Neural progenitor cell (in vitro differentiated cells): Measurements from ENCODE around the gene ACSS3. TPM values are rescaled to one million over a fixed set of nuclear protein-coding genes. Genes with fewer than 3 reads are reported as not detected.

Experiments used
- DNase-seq: peaks from one replicate; pipeline ENCODE4 v3.0.0-alpha.2; 2016; ENCODE audit warnings: low spot score
- H2AFZ ChIP-seq: fragments of 200-600 bp; sonication (generic); replicated peaks from 2 replicates; pipeline ENCODE4 v1.6.1; 2016; ENCODE audit warnings: antibody characterized with exemption
- H3F3A ChIP-seq: fragments of 200-600 bp; sonication (generic); 2 replicates; pipeline ENCODE4 v1.6.1; 2016; ENCODE audit warnings: antibody characterized with exemption, low read depth
- H3K27ac ChIP-seq: fragments of 200-600 bp; sonication (generic); 2 replicates; pipeline ENCODE4 v1.5.1; 2016; ENCODE audit warnings: mild to moderate bottlenecking
- H3K27me3 ChIP-seq: fragments of 200-600 bp; sonication (generic); 2 replicates; pipeline ENCODE4 v1.6.1; 2016; ENCODE audit warnings: mild to moderate bottlenecking, moderate library complexity
- H3K36me3 ChIP-seq: fragments of 200-600 bp; sonication (generic); 2 replicates; pipeline ENCODE4 v1.5.1; 2016
- H3K4me1 ChIP-seq: fragments of 200-600 bp; sonication (generic); 2 replicates; pipeline ENCODE4 v1.6.1; 2016; ENCODE audit warnings: mixed run types
- H3K4me2 ChIP-seq: fragments of 200-600 bp; sonication (generic); 2 replicates; pipeline ENCODE4 v1.6.1; 2016
- H3K4me3 ChIP-seq: fragments of 200-600 bp; sonication (generic); 2 replicates; pipeline ENCODE4 v1.5.1; 2016
- H3K79me2 ChIP-seq: fragments of 200-600 bp; sonication (generic); 2 replicates; pipeline ENCODE4 v1.6.1; 2016; ENCODE audit warnings: low read depth
- H3K9ac ChIP-seq: fragments of 200-600 bp; sonication (generic); 2 replicates; pipeline ENCODE4 v1.6.1; 2016
- H3K9me3 ChIP-seq: fragments of 200-600 bp; sonication (generic); 2 replicates; pipeline ENCODE4 v1.5.1; 2016; ENCODE audit warnings: low read depth
- H4K20me1 ChIP-seq: fragments of 200-600 bp; sonication (generic); 2 replicates; pipeline ENCODE4 v1.6.1; 2016; ENCODE audit warnings: low read depth
- H3K27ac Mint-ChIP-seq: 3 replicates; pipeline ENCODE4 v1.8.0; 2021; ENCODE audit warnings: mixed read lengths
- H3K27me3 Mint-ChIP-seq: 2 replicates; pipeline ENCODE4 v1.8.0; 2022; ENCODE audit warnings: low read depth, mild to moderate bottlenecking, inconsistent platforms, moderate library complexity, mixed read lengths; ENCODE audit not compliant: insufficient read depth
- H3K36me3 Mint-ChIP-seq: 3 replicates; pipeline ENCODE4 v1.8.0; 2021; ENCODE audit warnings: mixed read lengths
- H3K4me1 Mint-ChIP-seq: 3 replicates; pipeline ENCODE4 v1.8.0; 2021; ENCODE audit warnings: mixed read lengths
- H3K4me3 Mint-ChIP-seq: 3 replicates; pipeline ENCODE4 v1.8.0; 2021; ENCODE audit warnings: mild to moderate bottlenecking, moderate library complexity, mixed read lengths
- H3K9me3 Mint-ChIP-seq: 3 replicates; pipeline ENCODE4 v1.8.0; 2020; ENCODE audit warnings: mixed read lengths
- EZH2 ChIP-seq: fragments of 200-600 bp; sonication (generic); IDR thresholded peaks from 2 replicates; pipeline ENCODE4 v1.6.1; 2017; ENCODE audit warnings: antibody characterized with exemption, mild to moderate bottlenecking, moderate library complexity
- EZH2phosphoT487 ChIP-seq: fragments of 200-600 bp; sonication (generic); IDR thresholded peaks from 2 replicates; pipeline ENCODE4 v1.6.1; 2017; ENCODE audit warnings: antibody characterized with exemption
- total RNA-seq: library from RNA; depleted of rRNA; stranded (reverse); fragments of >200 nt; gene quantifications from 2 replicates; pipeline ENCODE4 v1.2.3, GENCODE V29; 2015; ENCODE audit warnings: low replicate concordance
- TF ChIP-seq, protein P1 (sequence below): fragments of 200-600 bp; sonication (generic); IDR thresholded peaks from 2 replicates; pipeline ENCODE4 v1.5.1; 2017; ENCODE audit warnings: antibody characterized with exemption, mild to moderate bottlenecking

Gene ACSS3
- total RNA-seq, 1 donor from 2014 or later, result 26.5 TPM

DNA sequence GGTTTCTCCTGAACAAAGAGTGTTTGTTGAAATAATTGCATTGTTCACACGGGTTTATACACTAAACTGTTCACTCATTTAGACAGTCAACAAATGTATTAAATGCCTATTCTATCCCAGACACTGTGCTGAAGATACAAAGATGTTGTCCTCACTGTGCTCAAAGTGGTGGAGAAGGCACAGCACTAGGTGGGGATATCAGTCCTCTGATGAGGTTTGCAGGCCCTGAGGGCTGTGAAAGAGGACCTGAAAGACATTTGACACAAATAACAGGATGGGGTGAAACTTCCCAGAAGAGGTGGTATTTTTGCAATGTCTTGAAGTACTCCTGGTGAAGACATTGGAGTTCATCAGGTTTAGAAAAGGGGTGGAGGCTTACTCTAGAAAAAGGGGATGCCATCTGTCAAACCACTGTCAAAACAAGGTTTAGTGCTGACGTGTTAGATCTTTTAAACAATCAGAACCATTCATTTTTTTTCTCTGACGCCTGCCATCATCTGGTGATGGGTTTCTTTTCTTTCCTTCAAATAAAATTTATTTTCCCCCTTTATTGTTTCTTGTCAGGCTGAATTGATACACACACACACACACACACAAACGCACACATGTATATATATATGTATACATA lies 69.5 kb downstream of the ACSS3 start:
- Histone ChIP-seq H3K4me2 (no peak overlapping the region), H3K9me3 (no peaks in the 10 kb centered on the region), H3K4me3 (no peak overlapping the region), H3K9ac (no peak overlapping the region), H4K20me1 (no peaks in the 10 kb centered on the region), H3K4me1 (no peaks in the 10 kb centered on the region), H3K36me3 (no peaks in the 10 kb centered on the region), H3K27ac (no peak overlapping the region), H3F3A (no peaks in the 10 kb centered on the region), H3K79me2 (no peaks in the 10 kb centered on the region), H3K27me3 (no peaks in the 10 kb centered on the region), H2AFZ (no peak overlapping the region)
- Mint-ChIP-seq H3K9me3 (no peaks in the 10 kb centered on the region), H3K27ac (no peak overlapping the region), H3K4me1 (peaks cover 17% of the 10 kb centered on the region), H3K4me3 (no peak overlapping the region), H3K36me3 (no peaks in the 10 kb centered on the region), H3K27me3 (peaks cover 4% of the 10 kb centered on the region)
- no peak for DNase-seq
- no peak for TF ChIP-seq EZH2phosphoT487
- TF ChIP-seq, protein P1, sequence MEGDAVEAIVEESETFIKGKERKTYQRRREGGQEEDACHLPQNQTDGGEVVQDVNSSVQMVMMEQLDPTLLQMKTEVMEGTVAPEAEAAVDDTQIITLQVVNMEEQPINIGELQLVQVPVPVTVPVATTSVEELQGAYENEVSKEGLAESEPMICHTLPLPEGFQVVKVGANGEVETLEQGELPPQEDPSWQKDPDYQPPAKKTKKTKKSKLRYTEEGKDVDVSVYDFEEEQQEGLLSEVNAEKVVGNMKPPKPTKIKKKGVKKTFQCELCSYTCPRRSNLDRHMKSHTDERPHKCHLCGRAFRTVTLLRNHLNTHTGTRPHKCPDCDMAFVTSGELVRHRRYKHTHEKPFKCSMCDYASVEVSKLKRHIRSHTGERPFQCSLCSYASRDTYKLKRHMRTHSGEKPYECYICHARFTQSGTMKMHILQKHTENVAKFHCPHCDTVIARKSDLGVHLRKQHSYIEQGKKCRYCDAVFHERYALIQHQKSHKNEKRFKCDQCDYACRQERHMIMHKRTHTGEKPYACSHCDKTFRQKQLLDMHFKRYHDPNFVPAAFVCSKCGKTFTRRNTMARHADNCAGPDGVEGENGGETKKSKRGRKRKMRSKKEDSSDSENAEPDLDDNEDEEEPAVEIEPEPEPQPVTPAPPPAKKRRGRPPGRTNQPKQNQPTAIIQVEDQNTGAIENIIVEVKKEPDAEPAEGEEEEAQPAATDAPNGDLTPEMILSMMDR, result no peak
- no peak for TF ChIP-seq EZH2

DNA sequence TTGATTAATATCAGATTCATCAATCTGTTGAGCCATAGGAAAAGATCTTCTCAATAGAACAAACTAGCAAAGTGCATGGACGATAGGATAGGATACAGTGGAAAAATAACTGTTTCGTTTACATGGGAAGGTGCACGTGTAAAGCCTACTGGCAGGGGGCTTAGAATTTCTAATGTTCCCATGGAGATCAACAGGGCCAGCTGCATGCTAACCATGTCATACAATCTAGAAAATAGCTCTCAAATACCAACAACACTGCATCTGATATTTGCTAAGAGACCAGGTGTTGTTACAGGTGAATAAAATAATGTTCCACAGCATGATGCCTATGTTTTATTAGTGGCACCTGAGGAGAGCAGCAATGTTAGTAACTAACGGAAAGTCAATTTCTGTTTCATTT lies 72.5 kb downstream of the ACSS3 start:
- no peak overlapping the region for H3K27ac Mint-ChIP-seq

DNA sequence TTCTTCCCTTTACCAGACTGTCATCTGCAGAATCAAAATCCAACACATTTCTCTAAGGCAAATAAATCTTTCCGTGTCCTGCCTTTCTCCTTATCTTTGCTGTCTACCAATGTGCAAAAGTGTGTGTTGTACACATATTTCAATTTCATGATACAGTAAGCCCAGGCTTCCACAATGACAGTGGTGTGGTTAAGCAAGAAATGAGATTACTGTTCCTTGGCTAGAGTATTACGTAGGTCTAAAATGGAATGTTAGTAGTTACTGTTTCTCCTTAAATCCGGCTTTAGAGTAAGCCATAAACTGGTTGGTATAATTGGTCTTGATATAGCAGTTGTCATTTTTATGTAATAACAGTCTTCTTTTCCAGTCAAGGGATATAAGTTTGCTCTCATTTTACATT lies 82.0 kb downstream of the ACSS3 start:
- H3K4me3 ChIP-seq, result no peak overlapping the region
- no peak overlapping the region for H3K27ac Mint-ChIP-seq
- no peaks in the 10 kb centered on the region for H3K4me1 Mint-ChIP-seq
- DNase-seq, result no peak
- no peaks in the 10 kb centered on the region for H3K27me3 ChIP-seq
- no peaks in the 10 kb centered on the region for H3K9me3 Mint-ChIP-seq
- H3K36me3 ChIP-seq, result no peaks in the 10 kb centered on the region
- H3K4me3 Mint-ChIP-seq, result no peak overlapping the region
- no peak overlapping the region for H3K9ac ChIP-seq
- H3K79me2 ChIP-seq, result no peaks in the 10 kb centered on the region
- no peaks in the 10 kb centered on the region for H3K27me3 Mint-ChIP-seq
- H3K4me1 ChIP-seq, result no peaks in the 10 kb centered on the region
- H3K9me3 ChIP-seq, result no peaks in the 10 kb centered on the region
- H3F3A ChIP-seq, result no peaks in the 10 kb centered on the region
- H3K36me3 Mint-ChIP-seq, result no peaks in the 10 kb centered on the region
- H3K27ac ChIP-seq, result no peak overlapping the region
- TF ChIP-seq EZH2, result no peak
- TF ChIP-seq, protein P1, result no peak
- no peak for TF ChIP-seq EZH2phosphoT487
- no peaks in the 10 kb centered on the region for H4K20me1 ChIP-seq
- no peak overlapping the region for H2AFZ ChIP-seq
- no peak overlapping the region for H3K4me2 ChIP-seq

More for the DNA sequence above, 72.5 kb downstream of the ACSS3 start:
- DNase-seq, result no peak
- Histone ChIP-seq H3K4me1 (no peaks in the 10 kb centered on the region), H3K36me3 (no peaks in the 10 kb centered on the region), H3F3A (no peaks in the 10 kb centered on the region), H3K27me3 (no peaks in the 10 kb centered on the region), H3K9ac (no peak overlapping the region), H3K79me2 (no peaks in the 10 kb centered on the region), H3K4me2 (no peak overlapping the region), H2AFZ (no peak overlapping the region), H3K4me3 (no peak overlapping the region), H3K9me3 (no peaks in the 10 kb centered on the region), H3K27ac (no peak overlapping the region), H4K20me1 (no peaks in the 10 kb centered on the region)
- Mint-ChIP-seq H3K36me3 (peaks cover 2% of the 10 kb centered on the region), H3K4me1 (peaks cover 17% of the 10 kb centered on the region), H3K9me3 (no peaks in the 10 kb centered on the region), H3K4me3 (no peak overlapping the region), H3K27me3 (peaks cover 4% of the 10 kb centered on the region)
- no peak for TF ChIP-seq EZH2phosphoT487
- no peak for TF ChIP-seq EZH2
- TF ChIP-seq, protein P1, result no peak
